GM21576 (cell line): ENCODE measurements around the gene NALCN.
"Not testable (repeated sequence)": the region's sequence is repeated elsewhere in the genome, so short reads cannot be mapped to it uniquely, and the experiment has no call there.

Source experiments
- ATAC-seq: cut with Tn5 transposase; IDR thresholded peaks from one replicate; pipeline ENCODE4 v1.9.1; 2021; ENCODE audit warnings: mild to moderate bottlenecking, moderate library complexity; ENCODE audit not compliant: unreplicated experiment

The NALCN gene

DNA sequence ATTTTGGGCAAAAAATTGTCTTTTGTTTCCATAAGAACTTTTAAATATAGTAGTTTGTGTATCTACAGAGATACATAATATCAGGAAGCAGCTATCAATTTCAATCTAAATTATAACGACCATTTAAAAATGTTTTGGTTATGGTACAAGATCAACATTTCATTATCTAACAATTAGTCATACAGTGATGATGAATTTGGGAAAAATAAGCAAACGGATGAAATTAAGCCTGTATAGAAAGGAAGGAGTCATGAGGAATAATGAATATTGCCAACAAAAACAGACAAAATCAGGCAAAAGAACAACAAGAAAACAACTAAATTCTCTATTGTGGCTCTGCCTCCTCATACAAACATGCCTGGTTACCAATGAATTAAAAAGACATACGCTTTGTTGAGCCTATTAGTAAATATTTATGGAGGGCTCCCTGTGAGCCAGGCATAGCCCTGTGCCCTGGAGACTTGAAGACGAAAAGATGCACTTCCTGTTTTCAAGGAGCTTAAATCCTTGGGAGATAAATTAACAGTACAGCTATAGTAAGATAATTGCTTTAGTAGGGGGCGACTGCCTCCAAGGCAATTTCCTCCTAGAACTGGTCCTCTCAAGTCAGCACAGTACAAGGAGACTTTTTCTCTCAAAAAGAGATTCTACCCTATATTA lies 73.0 kb downstream of the NALCN start:
- no peak for ATAC-seq

DNA sequence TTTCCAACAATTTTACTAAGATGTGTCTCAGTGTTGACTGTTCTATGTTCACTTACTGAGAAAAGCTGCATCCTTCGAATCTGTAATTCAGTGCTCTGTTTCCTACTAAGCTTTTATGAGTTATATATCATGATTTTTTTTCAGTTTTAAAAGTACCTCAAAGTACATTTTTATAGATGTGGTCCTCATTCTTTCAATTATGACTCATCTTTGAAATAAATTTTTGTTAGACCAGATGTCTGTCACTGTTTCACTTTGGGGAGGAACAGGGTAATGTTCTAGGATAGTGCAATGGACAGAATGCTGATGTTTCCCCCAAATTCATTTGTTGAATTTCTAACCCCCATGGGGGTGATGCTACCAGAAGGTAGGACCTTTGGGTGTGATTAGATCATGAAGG lies 74.8 kb downstream of the NALCN start:
- no peak for ATAC-seq

DNA sequence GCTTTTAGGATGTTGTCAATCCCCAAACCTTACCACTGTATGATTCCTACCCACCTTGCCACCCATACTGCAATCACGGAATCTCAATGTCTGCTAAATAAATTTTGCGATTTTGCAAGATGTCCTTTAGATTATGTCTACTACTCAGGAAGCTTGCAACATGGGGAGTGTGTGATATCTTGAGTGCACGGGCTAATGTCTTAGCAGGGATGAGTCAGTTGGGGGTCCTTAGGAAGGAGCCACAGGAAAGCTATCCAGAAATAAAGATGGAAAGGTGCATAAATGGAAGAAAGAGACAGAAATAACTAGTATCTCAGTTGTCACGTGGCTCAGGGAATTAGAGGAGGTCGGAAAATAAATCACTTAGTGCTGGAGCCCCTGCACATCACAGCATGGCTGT lies 77.1 kb downstream of the NALCN start:
- ATAC-seq, result no peak

- ATAC-seq, result no peak
Measured at GRCh38 chr13:101332583-101332982, 83.7 kb downstream of the NALCN start.

DNA sequence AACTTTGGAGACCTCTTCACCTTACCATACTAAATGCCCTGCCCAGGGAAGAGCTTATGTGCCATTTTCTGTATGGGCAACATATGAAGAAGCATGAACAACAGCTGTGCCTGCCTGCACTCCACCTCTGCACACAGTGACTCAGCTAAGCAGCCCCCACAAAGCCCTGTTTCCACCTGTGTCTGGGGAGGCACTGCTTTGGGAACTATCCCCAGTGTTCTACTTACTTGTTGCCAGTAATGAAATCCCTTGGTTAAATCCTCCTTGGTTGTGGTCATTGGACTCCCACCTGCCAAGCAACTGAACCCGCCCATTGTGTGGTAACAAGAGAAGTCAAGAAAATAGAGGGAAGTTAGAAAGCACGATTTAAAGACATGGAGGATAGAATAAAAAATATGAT lies 84.6 kb downstream of the NALCN start:
- no peak for ATAC-seq

DNA sequence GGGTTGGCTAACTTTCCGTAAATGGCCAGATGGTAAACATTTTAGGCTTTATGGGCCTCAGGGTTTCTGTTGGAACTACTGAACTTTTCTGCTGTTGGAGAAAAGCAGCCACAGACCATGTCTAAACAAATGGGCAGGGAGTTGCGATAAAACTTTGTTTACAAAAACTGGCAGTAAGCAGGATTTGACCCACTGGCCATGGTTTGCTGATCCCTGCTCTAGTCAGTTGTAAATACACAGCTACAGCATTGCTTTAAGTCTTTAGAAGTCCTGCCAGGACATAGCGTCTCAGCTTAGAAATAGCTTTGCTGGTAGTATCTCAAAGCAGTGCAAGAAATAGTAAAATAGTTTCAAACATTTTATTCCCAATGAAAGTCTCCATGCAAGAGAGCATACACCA lies 88.4 kb downstream of the NALCN start:
- ATAC-seq, result no peak

- ATAC-seq, result no peak
Measured at GRCh38 chr13:101326710-101327109, 89.6 kb downstream of the NALCN start.

DNA sequence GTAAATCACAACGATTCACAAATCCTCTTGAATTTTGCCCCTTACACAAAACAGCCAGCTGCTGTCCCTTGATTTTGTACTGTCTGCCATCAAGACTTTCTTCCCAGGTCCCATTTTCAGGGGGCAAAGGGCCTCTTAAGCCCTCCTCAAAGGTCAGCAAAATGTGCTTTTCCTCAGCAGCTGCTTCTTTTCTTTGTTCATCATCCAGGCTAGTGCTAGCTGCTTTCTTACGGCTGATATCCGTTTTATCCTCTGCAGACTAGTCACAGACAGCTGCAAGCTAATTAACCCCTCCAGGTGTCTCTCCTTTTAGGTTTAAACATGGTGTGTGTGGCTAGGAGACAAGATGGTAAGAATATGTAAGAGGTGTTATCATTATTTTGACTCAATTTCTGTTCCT lies 90.9 kb downstream of the NALCN start:
- no peak for ATAC-seq

GRCh38 chr13:101323601-101324000 lies 92.7 kb downstream of the NALCN start:
- no peak for ATAC-seq

DNA sequence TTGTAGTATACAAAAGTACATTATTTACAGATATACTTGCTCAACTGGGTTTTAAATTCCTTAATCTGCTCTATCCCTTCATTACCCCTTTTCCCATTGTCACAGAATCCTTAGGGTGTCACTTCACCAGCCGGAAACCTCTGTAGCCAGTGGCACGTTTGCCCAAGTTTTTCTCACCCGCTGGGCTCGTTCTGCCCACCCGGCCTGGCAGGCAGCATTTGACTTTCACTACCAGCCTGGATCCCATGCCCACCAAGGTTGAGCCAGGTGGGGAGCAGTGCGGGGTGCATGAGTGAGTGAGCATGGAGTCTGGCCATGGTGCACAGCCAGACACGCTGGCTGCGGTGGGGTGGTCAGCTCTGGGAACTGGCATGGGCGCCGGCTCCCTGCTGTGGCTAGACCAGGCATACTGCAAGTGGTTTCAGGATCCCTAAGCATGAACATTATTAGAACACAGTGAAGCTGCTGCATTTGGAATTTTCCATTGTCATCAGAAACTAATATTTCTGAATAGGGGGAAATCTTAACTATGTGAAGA lies 98.3 kb downstream of the NALCN start:
- ATAC-seq, result no peak

DNA sequence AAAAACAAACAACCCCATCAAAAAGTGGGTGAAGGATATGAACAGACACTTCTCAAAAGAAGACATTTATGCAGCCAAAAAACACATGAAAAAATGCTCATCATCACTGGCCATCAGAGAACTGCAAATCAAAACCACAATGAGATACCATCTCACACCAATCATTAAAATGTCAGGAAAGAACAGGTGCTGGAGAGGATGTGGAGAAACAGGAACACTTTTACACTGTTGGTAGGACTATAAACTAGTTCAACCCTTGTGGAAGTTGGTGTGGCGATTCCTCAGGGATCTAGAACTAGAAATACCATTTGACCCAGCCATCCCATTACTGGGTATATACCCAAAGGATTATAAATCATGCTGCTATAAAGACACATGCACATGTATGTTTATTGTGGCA lies 102.8 kb downstream of the NALCN start:
- ATAC-seq, result not testable (repeated sequence)

DNA sequence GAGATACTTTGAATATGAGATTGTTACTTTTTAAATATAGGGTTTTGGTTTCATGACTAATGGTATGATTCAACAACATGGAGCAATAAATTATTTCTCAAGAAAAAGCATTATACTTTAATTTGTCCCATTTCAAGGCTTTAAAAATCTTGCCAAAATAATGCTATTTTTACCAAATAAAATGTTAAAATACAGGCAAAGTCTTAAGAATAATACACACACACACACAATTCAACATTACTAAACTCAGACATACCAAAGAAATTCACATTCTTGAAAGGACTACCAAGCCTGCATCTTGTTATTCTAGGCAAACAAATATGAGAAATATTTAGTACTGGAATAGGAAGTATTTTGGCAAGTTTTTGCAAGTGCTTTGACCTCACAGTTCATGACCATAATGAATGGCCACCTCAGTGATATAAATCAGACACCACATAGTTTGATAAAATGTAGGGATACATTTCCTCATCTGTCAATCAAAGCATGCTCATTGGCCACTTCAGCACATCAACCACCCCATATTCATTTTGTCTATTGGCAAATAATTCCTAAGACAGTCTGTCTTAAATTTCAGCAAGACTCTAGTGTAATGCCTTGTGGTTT lies 107.2 kb downstream of the NALCN start:
- ATAC-seq, result no peak

- no peak for ATAC-seq
Measured at GRCh38 chr13:101308247-101309013, 107.9 kb downstream of the NALCN start.

- ATAC-seq, result no peak
Measured at GRCh38 chr13:101307181-101307701, 109.1 kb downstream of the NALCN start.

- no peak for ATAC-seq
Measured at GRCh38 chr13:101306773-101307172, 109.5 kb downstream of the NALCN start.

DNA sequence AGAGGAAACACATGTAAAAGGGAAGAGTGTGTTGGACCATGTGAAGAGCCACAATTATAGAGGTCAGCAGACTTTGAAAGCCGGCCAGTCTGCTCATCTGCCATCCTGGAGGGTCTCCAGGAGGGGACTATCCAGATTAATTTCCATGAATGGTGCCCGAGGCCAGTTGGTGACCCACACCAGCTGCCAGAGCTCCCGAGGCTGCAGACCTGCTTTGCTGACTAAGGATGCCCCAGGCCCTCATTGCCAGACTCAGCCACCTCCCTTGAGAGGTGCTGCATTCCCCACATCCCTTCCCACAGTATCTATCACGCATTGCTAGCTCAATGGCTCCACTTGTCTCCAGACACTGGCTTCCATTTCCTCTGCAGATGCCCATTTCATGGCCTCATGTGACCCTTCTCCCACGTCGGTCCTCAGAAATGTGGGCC lies 110.3 kb downstream of the NALCN start:
- no peak for ATAC-seq

GRCh38 chr13:101303521-101303920 lies 112.8 kb downstream of the NALCN start:
- ATAC-seq, result no peak

GRCh38 chr13:101301053-101301452 lies 115.3 kb downstream of the NALCN start:
- ATAC-seq, result no peak

DNA sequence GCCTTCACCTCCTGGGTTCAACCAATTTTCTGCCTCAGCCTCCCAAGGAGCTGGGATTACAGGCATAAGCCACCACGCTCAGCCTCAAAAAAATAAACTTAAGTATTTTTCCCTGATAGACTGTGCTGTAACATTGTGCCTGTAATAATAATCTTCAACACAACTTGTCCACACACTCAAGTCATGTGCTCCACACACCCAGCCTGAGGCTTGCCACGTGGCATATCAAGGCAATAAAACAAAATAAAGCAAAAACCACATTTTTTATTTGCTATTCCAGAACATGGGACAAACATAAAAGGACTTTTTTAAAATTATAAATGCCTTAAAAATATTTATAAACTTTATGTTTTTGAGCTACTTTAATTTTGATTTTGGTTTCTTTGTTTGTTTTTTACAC lies 115.8 kb downstream of the NALCN start:
- ATAC-seq, result no peak

DNA sequence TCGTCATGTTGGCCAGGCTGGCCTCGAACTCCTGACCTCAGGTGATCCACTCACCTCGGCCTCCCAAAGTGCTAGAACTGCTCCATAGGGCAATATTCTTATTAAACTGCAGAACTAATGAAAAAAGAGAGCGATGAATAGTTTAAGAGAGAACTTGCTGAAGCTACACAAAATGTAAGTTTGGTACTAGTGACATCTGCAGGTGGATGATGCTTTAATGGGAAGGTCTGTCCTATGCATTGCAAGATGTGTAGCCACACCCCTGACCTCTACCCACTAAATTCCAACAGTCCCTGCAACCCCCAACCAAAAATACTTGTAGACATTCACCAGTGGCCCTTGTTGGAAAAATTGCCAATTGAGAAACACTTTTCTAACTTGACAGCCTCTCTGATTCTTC lies 117.8 kb downstream of the NALCN start:
- ATAC-seq, result no peak

DNA sequence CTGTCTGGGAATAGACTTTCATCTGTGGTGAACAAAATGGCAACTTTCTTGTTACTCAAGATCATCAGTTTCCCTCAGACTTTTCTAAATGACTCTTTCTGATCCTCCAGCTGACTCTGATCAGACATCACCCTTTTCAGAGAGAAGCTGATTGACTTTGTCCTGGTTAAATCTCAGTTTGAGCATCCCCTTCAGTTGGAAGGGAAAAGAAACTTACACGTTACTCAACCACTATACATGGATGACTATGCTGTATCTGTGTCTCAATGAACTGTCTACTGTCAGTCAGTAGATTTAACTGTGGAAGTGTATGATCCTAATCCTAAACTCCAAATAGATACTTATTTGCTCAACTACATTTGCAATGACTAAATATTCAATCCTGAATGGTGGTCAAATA lies 118.5 kb downstream of the NALCN start:
- ATAC-seq, result no peak

DNA sequence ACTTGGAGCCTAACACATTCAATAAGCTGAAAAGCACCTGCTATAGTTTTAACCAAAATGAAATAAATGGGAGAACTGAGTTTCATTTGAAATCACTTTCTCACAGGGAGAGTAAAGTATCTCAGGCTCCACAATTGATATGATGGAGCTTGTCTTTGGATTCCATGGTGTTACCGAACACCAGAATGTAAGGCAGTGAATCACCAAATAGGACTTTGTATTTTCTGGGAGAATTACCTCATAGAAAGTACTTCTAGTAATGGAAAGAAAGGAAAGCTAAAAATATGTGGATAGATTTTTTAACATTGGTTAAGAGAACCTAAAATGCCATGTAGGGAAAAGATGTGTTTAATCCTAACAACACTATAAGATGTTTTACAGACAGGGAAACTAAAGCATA lies 123.6 kb downstream of the NALCN start:
- no peak for ATAC-seq
